K562 (cell line): ENCODE results near the gene KRT33B.

Experiments
- CTCF ChIP-seq, 3 experiments: IDR thresholded peaks in 2 of 3; conservative IDR thresholded peaks in 1 of 3; 2 replicates each; pipeline ENCODE4 v1.5.1; 2011 to 2012; ENCODE audit warnings: low read length in 3 of 3, mild to moderate bottlenecking in 3 of 3, control low read depth in 2 of 3, improper control_type of control experiment in 1 of 3, inconsistent platforms in 1 of 3, low read depth in 1 of 3, mixed read lengths in 1 of 3, moderate library complexity in 1 of 3; ENCODE audit not compliant: insufficient read depth in 2 of 3
- HDAC2 ChIP-seq: fragments of 450-650 bp; IDR thresholded peaks from 2 replicates; pipeline ENCODE4 v1.6.1; 2016; ENCODE audit warnings: mild to moderate bottlenecking
- HDAC8 ChIP-seq: fragments of 450-650 bp; IDR thresholded peaks from 2 replicates; pipeline ENCODE4 v1.6.1; 2016; ENCODE audit warnings: mild to moderate bottlenecking, missing genetic modification characterization, moderate library complexity, missing compliant biosample characterization
- PREB ChIP-seq: sonication (generic); formaldehyde crosslinking; IDR thresholded peaks from 2 replicates; pipeline ENCODE4 v1.8.1; 2023; ENCODE audit warnings: mild to moderate bottlenecking, missing genetic modification reagents
- RERE ChIP-seq: sonication (generic); formaldehyde crosslinking; IDR thresholded peaks from 2 replicates; pipeline ENCODE4 v1.8.0; 2023; ENCODE audit warnings: missing genetic modification reagents, mild to moderate bottlenecking, borderline replicate concordance
- SREBF1 ChIP-seq: fragments of 150-350 bp; IDR thresholded peaks from 2 replicates; pipeline ENCODE4 v1.6.1; 2014; ENCODE audit warnings: antibody characterized with exemption, low read depth, low read length, borderline replicate concordance
- ZNF589 ChIP-seq: fragments of 200-800 bp; sonication (Bioruptor generic); IDR thresholded peaks from 2 replicates; pipeline ENCODE4 v1.6.1; 2016; ENCODE audit warnings: low read depth, missing genetic modification characterization, missing compliant biosample characterization
- ZNF592 ChIP-seq: fragments of 450-650 bp; IDR thresholded peaks from 2 replicates; pipeline ENCODE4 v1.6.1; 2017; ENCODE audit warnings: antibody characterized with exemption, mild to moderate bottlenecking
- TF ChIP-seq, protein P1 (sequence below): fragments of 450-650 bp; IDR thresholded peaks from 2 replicates; pipeline ENCODE4 v1.6.1; 2016; ENCODE audit warnings: missing biosample characterization, missing genetic modification characterization

DNA sequence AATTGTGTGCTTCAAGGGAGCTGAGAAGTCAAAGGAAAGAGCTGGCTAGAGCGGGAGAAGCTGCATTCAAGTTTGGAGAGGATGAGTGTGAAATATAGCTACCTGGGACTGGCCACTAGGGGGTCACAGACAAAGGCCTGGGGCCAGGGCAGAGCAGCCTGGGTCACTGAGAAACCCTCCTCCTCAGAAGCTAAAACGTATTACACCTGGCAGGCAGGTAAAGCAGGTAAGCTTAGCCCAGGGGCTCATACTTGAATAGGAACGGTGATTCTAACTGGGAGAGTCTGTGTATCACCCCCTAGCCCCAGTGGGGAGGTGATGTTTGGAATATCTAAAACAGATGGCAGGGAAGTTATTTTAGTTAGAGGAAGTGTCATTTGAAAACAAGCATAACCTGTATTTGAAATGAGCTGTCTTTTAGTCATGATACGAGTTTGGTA is 48.0 kb upstream of the KRT33B start:
- TF ChIP-seq RERE (CRISPR knock-in tag) (no peak), PREB (CRISPR knock-in tag) (no peak), HDAC2 (no peak), ZNF589 (CRISPR knock-in tag) (no peak), ZNF592 (no peak), SREBF1 (no peak), CTCF (IDR thresholded peaks at IDR 0.05 in 2 of 3, conservative IDR thresholded peaks at IDR 0.05 in 1 of 3; ENCODE audit: insufficient read depth in 2 of 3, low read depth in 1 of 3, low read length in 3 of 3) (peak; percentile 52 to 67 (median 55)), HDAC8 (tag) (no peak)
- TF ChIP-seq, protein P1, sequence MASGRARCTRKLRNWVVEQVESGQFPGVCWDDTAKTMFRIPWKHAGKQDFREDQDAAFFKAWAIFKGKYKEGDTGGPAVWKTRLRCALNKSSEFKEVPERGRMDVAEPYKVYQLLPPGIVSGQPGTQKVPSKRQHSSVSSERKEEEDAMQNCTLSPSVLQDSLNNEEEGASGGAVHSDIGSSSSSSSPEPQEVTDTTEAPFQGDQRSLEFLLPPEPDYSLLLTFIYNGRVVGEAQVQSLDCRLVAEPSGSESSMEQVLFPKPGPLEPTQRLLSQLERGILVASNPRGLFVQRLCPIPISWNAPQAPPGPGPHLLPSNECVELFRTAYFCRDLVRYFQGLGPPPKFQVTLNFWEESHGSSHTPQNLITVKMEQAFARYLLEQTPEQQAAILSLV (tag) = no peak
